GM19035 (cell line): ENCODE data around the gene TRAF3.

Source experiments
- ATAC-seq: cut with Tn5 transposase; IDR thresholded peaks from one replicate; pipeline ENCODE4 v1.9.1; 2021; ENCODE audit not compliant: unreplicated experiment

Gene TRAF3

GRCh38 chr14:102775855-102776760 lies 1.1 kb upstream of the TRAF3 start:
- no peak for ATAC-seq

GRCh38 chr14:102777711-102778337 lies 575 bp downstream of the TRAF3 start:
- ATAC-seq, result peak; percentile 18

GRCh38 chr14:102778338-102779083 lies 1.3 kb downstream of the TRAF3 start:
- no peak for ATAC-seq

DNA sequence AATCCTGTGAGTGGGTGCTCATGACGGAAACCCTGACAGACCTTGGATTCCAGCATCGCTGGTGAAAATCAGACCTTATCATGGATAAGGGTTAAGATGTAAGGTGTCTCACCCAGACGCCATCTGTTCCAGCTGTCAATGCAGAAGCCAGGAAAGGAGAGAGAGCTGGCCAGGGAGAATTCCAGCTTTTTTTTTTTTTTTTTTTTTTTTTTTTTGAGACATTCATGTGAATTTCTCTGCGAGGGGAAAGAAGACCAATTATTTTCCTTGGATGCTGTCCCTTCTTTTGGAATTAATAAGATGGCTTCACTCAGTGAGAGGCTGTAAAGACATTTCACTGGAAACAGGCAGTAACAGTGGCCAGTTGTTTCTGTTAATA lies 1.8 kb downstream of the TRAF3 start:
- no peak for ATAC-seq

- no peak for ATAC-seq
Measured at GRCh38 chr14:102779574-102780315, 2.5 kb downstream of the TRAF3 start.

- ATAC-seq, result no peak
Measured at GRCh38 chr14:102781063-102781462, 3.8 kb downstream of the TRAF3 start.

DNA sequence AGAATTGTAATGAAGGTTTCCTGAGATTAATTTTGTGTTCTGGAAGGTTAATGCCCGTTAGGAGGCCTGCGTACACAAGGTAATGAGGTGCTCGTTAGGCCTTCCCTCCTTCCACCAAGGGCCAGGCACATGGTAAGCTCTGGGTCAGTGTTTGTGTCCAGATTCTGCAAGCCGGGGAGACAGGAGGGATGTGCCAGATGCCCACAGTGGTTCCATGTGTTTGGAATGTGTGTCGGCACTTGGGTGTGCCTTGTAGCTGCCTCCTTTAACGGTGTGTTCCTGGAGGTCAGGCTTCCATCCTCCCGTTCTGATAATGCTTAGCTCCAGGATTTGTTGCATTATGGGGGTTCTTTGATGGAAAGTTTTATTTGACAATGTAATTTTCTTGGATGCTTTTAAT lies 5.7 kb downstream of the TRAF3 start:
- no peak for ATAC-seq

GRCh38 chr14:102784892-102785594 lies 7.8 kb downstream of the TRAF3 start:
- ATAC-seq, result peak; percentile 43

DNA sequence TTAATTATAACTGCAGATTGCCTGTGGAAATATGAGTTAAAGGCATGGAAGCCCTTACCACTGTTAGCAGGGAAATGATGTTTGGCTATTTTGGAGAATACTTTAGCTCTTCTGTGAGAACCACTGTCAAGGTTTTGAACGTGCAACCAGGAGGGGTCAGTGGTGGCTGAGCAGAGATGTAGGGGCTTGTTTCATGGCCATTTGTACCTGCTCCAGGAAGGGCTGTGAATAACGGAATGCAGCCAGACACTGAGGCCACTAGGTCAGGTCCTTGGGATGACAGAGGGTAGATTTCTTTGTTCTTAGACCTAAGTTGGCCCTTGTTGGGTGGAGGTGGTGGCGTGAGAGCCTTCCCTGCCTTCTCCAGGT lies 8.3 kb downstream of the TRAF3 start:
- peak; percentile 23 for ATAC-seq

- no peak for ATAC-seq
Measured at GRCh38 chr14:102786768-102787167, 9.5 kb downstream of the TRAF3 start.

DNA sequence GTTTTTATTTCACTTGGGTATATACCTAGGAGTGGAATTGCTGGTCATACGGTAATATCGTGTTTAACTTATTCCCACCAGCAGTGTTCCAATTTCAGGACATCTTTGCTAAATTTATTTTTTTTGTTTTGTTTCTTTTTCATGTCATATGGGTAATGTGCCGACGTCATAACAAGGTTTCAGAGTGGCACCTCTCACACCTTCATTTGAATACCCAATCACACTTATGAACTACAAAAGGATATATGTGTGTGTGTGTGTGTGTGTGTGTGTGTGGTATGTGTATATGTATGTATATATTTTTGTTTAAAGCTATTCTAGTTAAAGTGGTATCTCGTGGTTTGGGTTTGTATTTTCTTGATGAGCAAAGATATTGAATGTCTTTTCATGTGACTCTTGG lies 12.1 kb downstream of the TRAF3 start:
- no peak for ATAC-seq

- ATAC-seq, result no peak
Measured at GRCh38 chr14:102793531-102794328, 16.5 kb downstream of the TRAF3 start.

- no peak for ATAC-seq
Measured at GRCh38 chr14:102795060-102795925, 18.0 kb downstream of the TRAF3 start.

DNA sequence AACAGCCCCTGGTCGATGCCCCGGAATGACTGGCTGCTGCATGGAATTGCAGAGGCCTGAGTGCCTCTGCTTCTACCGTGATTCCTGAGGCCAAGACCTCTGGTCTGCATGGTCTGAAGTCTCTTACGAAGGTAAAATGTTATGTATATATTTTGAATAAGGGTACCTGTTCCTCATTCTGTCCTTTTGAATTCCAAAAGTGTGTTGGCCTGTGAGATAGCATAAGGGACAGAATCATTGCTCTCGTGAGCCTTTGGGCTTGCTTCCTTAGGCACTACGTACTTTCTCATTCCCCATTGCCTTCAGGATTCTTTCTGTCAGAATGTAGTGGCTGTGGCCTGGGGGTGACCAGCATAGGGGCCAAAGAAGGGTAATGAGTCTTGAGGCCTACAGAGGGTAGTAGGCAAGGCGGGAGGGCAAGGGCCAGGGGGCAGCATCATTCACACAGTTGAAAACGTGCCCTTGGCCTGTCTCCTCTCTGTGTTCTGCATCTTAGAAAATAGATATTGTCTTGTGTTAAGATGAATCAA lies 19.5 kb downstream of the TRAF3 start:
- ATAC-seq, result no peak

DNA sequence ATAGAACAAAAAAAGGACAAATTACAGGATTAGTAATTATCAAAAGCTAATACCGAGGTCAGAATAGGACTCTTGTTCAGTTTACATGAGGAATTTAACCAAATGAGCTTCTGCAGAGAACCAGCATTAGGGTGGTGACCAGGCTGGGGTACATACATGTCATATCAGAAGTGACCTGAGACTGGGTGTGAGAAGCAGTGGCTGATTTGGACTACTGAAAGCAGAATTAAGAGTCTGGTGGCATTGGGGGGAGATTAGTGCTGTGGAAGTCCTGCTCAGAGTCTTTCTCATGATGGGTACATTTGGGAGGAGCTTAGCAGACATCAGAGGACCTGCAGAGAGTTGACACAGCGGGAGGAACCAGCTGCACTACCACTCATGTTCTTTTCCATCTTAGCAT lies 21.7 kb downstream of the TRAF3 start:
- peak; percentile 53 for ATAC-seq

- ATAC-seq, result no peak
Measured at GRCh38 chr14:102799684-102800562, 22.7 kb downstream of the TRAF3 start.

GRCh38 chr14:102802834-102803523 lies 25.7 kb downstream of the TRAF3 start:
- ATAC-seq, result no peak
